ENCODE data around the gene PIGH.
"Not testable (repeated sequence)": the region's sequence is repeated elsewhere in the genome, so short reads cannot be mapped to it uniquely, and the experiment has no call there.

The PIGH gene

GRCh38 chr14:67607646-67608045 is 7.6 kb upstream of the PIGH start:
- ChIA-PET CTCF (interaction anchor here (1.0 to 4.5 kb wide), 4 partner anchors 11 to 97 kb away, joined by 6 to 26 read pairs (median 18); no protein-coding TSS in a partner anchor), POLR2A (no interaction called here)
- DNase-seq (ENCODE audit: low read depth, low spot score) = no peak
- no peak for TF ChIP-seq CTCF (IDR thresholded peaks at IDR 0.05; ENCODE audit: insufficient read depth, low read length, missing control alignments)
- no peak overlapping the region for H3K4me3 ChIP-seq (ENCODE audit: low read depth, low read length)

- CTCF ChIA-PET = interaction anchor here (1.0 to 1.1 kb wide), 2 partner anchors 64 to 176 kb away, joined by 5 to 7 read pairs; no protein-coding TSS in a partner anchor
- no peak overlapping the region for H3K4me3 ChIP-seq (ENCODE audit: low read depth, low read length)
- DNase-seq (ENCODE audit: low read depth, low spot score) = no peak
- no peak for TF ChIP-seq CTCF (IDR thresholded peaks at IDR 0.05; ENCODE audit: insufficient read depth, low read length, missing control alignments)
- POLR2A ChIA-PET = no interaction called here
Measured at GRCh38 chr14:67602995-67603545, 3.0 kb upstream of the PIGH start.

- POLR2A ChIA-PET = no interaction called here
- DNase-seq (ENCODE audit: low read depth, low spot score) = no peak
- CTCF ChIA-PET = interaction anchor here (1.0 to 5.3 kb wide), 6 partner anchors 8 to 175 kb away, joined by 5 to 46 read pairs (median 8); no protein-coding TSS in a partner anchor
- TF ChIP-seq CTCF (IDR thresholded peaks at IDR 0.05; ENCODE audit: insufficient read depth, low read length, missing control alignments) = no peak
- H3K4me3 ChIP-seq (ENCODE audit: low read depth, low read length) = no peak overlapping the region
Measured at GRCh38 chr14:67602076-67602475, 2.0 kb upstream of the PIGH start.

GRCh38 chr14:67600562-67600974 is 500 bp upstream of the PIGH start:
- POLR2A ChIA-PET = interaction anchor here (1.1 to 1.5 kb wide), 3 partner anchors 15 to 103 kb away, joined by 3 to 5 read pairs (median 5); no protein-coding TSS in a partner anchor
- DNase-seq (ENCODE audit: low read depth, low spot score) = not testable (repeated sequence)
- CTCF ChIA-PET = interaction anchor here (0.6 to 5.3 kb wide), 29 partner anchors 9 to 447 kb away, joined by 3 to 46 read pairs (median 5); partner anchors contain the start of gene RDH12
- H3K4me3 ChIP-seq (ENCODE audit: low read depth, low read length) = peak overlapping the region; percentile 86

- TF ChIP-seq CTCF (IDR thresholded peaks at IDR 0.05; ENCODE audit: insufficient read depth, low read length, missing control alignments) = no peak
- DNase-seq (ENCODE audit: low read depth, low spot score) = no peak
- H3K4me3 ChIP-seq (ENCODE audit: low read depth, low read length) = no peak overlapping the region
- CTCF ChIA-PET = interaction anchor here (1.2 to 1.8 kb wide), 5 partner anchors 11 to 73 kb away, joined by 3 to 8 read pairs (median 3); no protein-coding TSS in a partner anchor
- POLR2A ChIA-PET = no interaction called here
Measured at GRCh38 chr14:67595392-67595791, 4.7 kb downstream of the PIGH start.

- H3K4me3 ChIP-seq (ENCODE audit: low read depth, low read length); POLR2A ChIA-PET; DNase-seq (ENCODE audit: low read depth, low spot score): not testable (repeated sequence)
- CTCF ChIA-PET = interaction anchor here (1.0 kb wide), 1 partner anchor 9 kb away, joined by 3 read pairs; no protein-coding TSS in a partner anchor
Measured at GRCh38 chr14:67593650-67594049, 6.4 kb downstream of the PIGH start.

GRCh38 chr14:67589204-67589770 is 10.8 kb downstream of the PIGH start:
- no peak for DNase-seq (ENCODE audit: low read depth, low spot score)
- CTCF ChIA-PET = interaction anchor here (1.2 to 17.5 kb wide), 6 partner anchors 9 to 115 kb away, joined by 3 to 417 read pairs (median 128); partner anchors contain the start of genes PIGH and RDH12
- POLR2A ChIA-PET = no interaction called here
- no peak for TF ChIP-seq CTCF (IDR thresholded peaks at IDR 0.05; ENCODE audit: insufficient read depth, low read length, missing control alignments)
- H3K4me3 ChIP-seq (ENCODE audit: low read depth, low read length) = no peak overlapping the region
